Spleen (tissue), 11 donors: ENCODE data around the gene JMJD1C. TPM values are rescaled to one million over a fixed set of nuclear protein-coding genes. Genes with fewer than 3 reads are reported as not detected.

Experiments
- DNase-seq: peaks from one replicate; pipeline ENCODE4 v3.0.0-alpha.2; 2020
- H3K27ac ChIP-seq, 8 donors: fragments of 200-600 bp; sonication (generic) in 7 of 8; 1 replicate in 4 of 8; 2 replicates in 4 of 8; pipeline versions ENCODE4 v1.5.0 to v1.8.0; 2016 to 2021; ENCODE audit warnings: inconsistent platforms in 4 of 8, mild to moderate bottlenecking in 4 of 8, moderate library complexity in 1 of 8
- H3K27me3 ChIP-seq, 7 donors: fragments of 200-600 bp; sonication (generic) in 6 of 7; replicated peaks in 1 of 7; 1 replicate in 4 of 7; 2 replicates in 3 of 7; pipeline versions ENCODE4 v1.5.0 to v1.8.0; 2016 to 2021; ENCODE audit warnings: inconsistent platforms in 3 of 7, mild to moderate bottlenecking in 1 of 7
- H3K36me3 ChIP-seq, 6 donors: fragments of 200-600 bp; sonication (generic) in 5 of 6; 1 replicate in 4 of 6; 2 replicates in 2 of 6; pipeline versions ENCODE4 v1.5.0 to v1.8.0; 2016 to 2021; ENCODE audit warnings: inconsistent platforms in 2 of 6
- H3K4me1 ChIP-seq, 6 donors: fragments of 200-600 bp; sonication (generic) in 5 of 6; 1 replicate in 3 of 6; 2 replicates in 3 of 6; pipeline versions ENCODE4 v1.5.0 to v1.8.0; 2016 to 2021; ENCODE audit warnings: inconsistent platforms in 3 of 6
- H3K4me3 ChIP-seq, 8 donors: fragments of 200-600 bp; sonication (generic) in 7 of 8; 1 replicate in 4 of 8; 2 replicates in 4 of 8; pipeline versions ENCODE4 v1.5.0 to v1.8.0; 2016 to 2021; ENCODE audit warnings: inconsistent platforms in 4 of 8, mild to moderate bottlenecking in 4 of 8, moderate library complexity in 2 of 8
- H3K9me3 ChIP-seq, 8 donors: fragments of 200-600 bp; sonication (generic) in 7 of 8; 1 replicate in 4 of 8; 2 replicates in 4 of 8; pipeline versions ENCODE4 v1.5.0 to v1.8.0; 2016 to 2021; ENCODE audit warnings: inconsistent platforms in 4 of 8
- CTCF ChIP-seq, 11 experiments: fragments of 200-600 bp in 7 of 11; fragments of 450-650 bp in 4 of 11; sonication (generic) in 4 of 11; IDR thresholded peaks in 8 of 11; conservative IDR thresholded peaks in 3 of 11; 1 replicate in 7 of 11; 2 replicates in 4 of 11; pipeline versions ENCODE4 v1.4.0 to v1.8.0; 2016 to 2021; ENCODE audit warnings: antibody characterized with exemption in 11 of 11, inconsistent platforms in 4 of 11, mild to moderate bottlenecking in 1 of 11
- POLR2A ChIP-seq, 3 donors: fragments of 450-650 bp; IDR thresholded peaks; one replicate each; pipeline ENCODE4 v1.5.1; 2017; ENCODE audit warnings: antibody characterized with exemption in 3 of 3, mild to moderate bottlenecking in 1 of 3
- POLR2AphosphoS5 ChIP-seq, 3 donors: sonication (generic); formaldehyde crosslinking; IDR thresholded peaks; one replicate each; pipeline ENCODE4 v1.5.1; 2017; ENCODE audit warnings: antibody characterized with exemption in 3 of 3
- whole genome bisulfite sequencing, 5 donors: extraction: QIAGEN DNeasy Blood & Tissue Kit in 3 of 5; methylation state at CpG; one replicate each; pipeline versions ENCODE4 v1.1.5 to v1.1.7; 2013 to 2018; 5-methylcytosine and 5-hydroxymethylcytosine counted together
- intact Hi-C: fragments of 100-400 bp; cut with DNase I; formaldehyde crosslinking; loops from one replicate; pipeline ENCODE4 v1.15.0; 2023; ENCODE audit warnings: low total_unique reads
- polyA plus RNA-seq, 3 donors: library from polyadenylated mRNA; stranded (reverse); fragments of 200-250 nt; gene quantifications; one replicate each; pipeline ENCODE4 v1.2.1, GENCODE V29; 2013
- total RNA-seq, 7 donors: library from RNA; depleted of rRNA in 3 of 7; stranded (reverse); fragments of >200 nt in 3 of 7; fragmentation: NEBNext Ultra II Directional in 4 of 7; extraction: Animal tissue kit (Norgen Biotek cat#: 25700) in 4 of 7; gene quantifications; one replicate each; pipeline versions ENCODE4 v1.1.0 to v1.2.1, GENCODE V29; 2016 to 2021
- donor health status: healthy with polysubstance abuse.
- donor health status: DM: no; HTN: no; CAD: no; lungs with moderate emphysema.
- donor health status: DM: no; HTN: no; CAD: no.
- donor health status: Bipolar disorder and iron deficiency.
- donor health status: healthy.
- donor health status: DM: no; HTN: no; CAD: no.
- donor health status: DM: yes; HTN: yes; CAD: no.

The JMJD1C gene
- total and polyA plus RNA-seq, 10 donors: 54.3 to 272 (median 137) TPM

GRCh38 chr10:63431962-63432797 lies 33.6 kb downstream of the JMJD1C start:
- Histone ChIP-seq H3K36me3 (no peaks in the 10 kb centered on the region), H3K4me3 (no peak overlapping the region), H3K4me1 (peaks cover 0 to 84% (median 25%) of the 10 kb centered on the region in 6 donors), H3K27ac (peak overlapping the region in 2 of 8 donors; percentile 14 to 31), H3K27me3 (no peaks in the 10 kb centered on the region), H3K9me3 (no peaks in the 10 kb centered on the region)
- TF ChIP-seq CTCF (IDR thresholded peaks at IDR 0.05 in 8 of 11, conservative IDR thresholded peaks at IDR 0.05 in 3 of 11) (no peak), POLR2A (IDR thresholded peaks at IDR 0.05) (no peak), POLR2AphosphoS5 (IDR thresholded peaks at IDR 0.05) (no peak)
- no peak for DNase-seq
- 91 to 99% (median 93%) methylated on average over 5 of the region's 5 CpGs for WGBS, 5 donors
- intact Hi-C loops: no loop called here

- TF ChIP-seq CTCF (IDR thresholded peaks at IDR 0.05 in 8 of 11, conservative IDR thresholded peaks at IDR 0.05 in 3 of 11): no peak
- no peak for TF ChIP-seq POLR2AphosphoS5 (IDR thresholded peaks at IDR 0.05)
- TF ChIP-seq POLR2A (IDR thresholded peaks at IDR 0.05): no peak
- H3K36me3 ChIP-seq: no peaks in the 10 kb centered on the region
- DNase-seq: no peak
- H3K27ac ChIP-seq: peak overlapping the region in 1 of 8 donors; percentile 26
- H3K4me3 ChIP-seq: no peak overlapping the region
- H3K27me3 ChIP-seq: no peaks in the 10 kb centered on the region
- WGBS, 5 donors: 79 to 96% (median 91%) methylated on average over 1 of the region's 1 CpG
- peaks cover 0 to 74% (median 25%) of the 10 kb centered on the region in 6 donors for H3K4me1 ChIP-seq
- H3K9me3 ChIP-seq: no peaks in the 10 kb centered on the region
- intact Hi-C loops: no loop called here
These were observed 34.8 kb downstream of the JMJD1C start for GRCh38 chr10:63430999-63431356.

GRCh38 chr10:63430091-63430998 lies 35.4 kb downstream of the JMJD1C start:
- peak overlapping the region in 3 of 8 donors; percentile 17 to 30 (median 26) for H3K27ac ChIP-seq
- no peaks in the 10 kb centered on the region for H3K9me3 ChIP-seq
- no peaks in the 10 kb centered on the region for H3K36me3 ChIP-seq
- intact Hi-C loops: no loop called here
- no peaks in the 10 kb centered on the region for H3K27me3 ChIP-seq
- WGBS, 5 donors: 76 to 85% (median 77%) methylated on average over 10 of the region's 10 CpGs
- H3K4me1 ChIP-seq: peaks cover 0 to 74% (median 28%) of the 10 kb centered on the region in 6 donors
- no peak for DNase-seq
- H3K4me3 ChIP-seq: no peak overlapping the region
- TF ChIP-seq CTCF (IDR thresholded peaks at IDR 0.05 in 8 of 11, conservative IDR thresholded peaks at IDR 0.05 in 3 of 11) (no peak), POLR2AphosphoS5 (IDR thresholded peaks at IDR 0.05) (no peak), POLR2A (IDR thresholded peaks at IDR 0.05) (no peak)
